ENCODE results near the gene EDARADD. TPM values are rescaled to one million over a fixed set of nuclear protein-coding genes. Genes with fewer than 3 reads are reported as not detected.

EDARADD gene
- total and polyA plus RNA-seq, 12 donors = 0.14 to 2.5 (median 0.84) TPM

GRCh38 chr1:236495467-236496112 lies 101.5 kb downstream of the EDARADD start:
- peak in 4 of 8 donors; percentile 8 to 41 (median 28) for ATAC-seq
- Histone ChIP-seq H3K9me3 (no peaks in the 10 kb centered on the region), H3K36me3 (no peaks in the 10 kb centered on the region), H3K27me3 (no peaks in the 10 kb centered on the region), H3K4me1 (peaks cover 0 to 22% (median 6%) of the 10 kb centered on the region in 9 donors), H3K4me3 (no peak overlapping the region), H3K27ac (peak overlapping the region in 5 of 10 donors; percentile 31 to 56 (median 41))
- DNase-seq = no peak
- no peak for TF ChIP-seq CTCF (IDR thresholded peaks at IDR 0.05)
- WGBS, 2 donors = 66 to 69% methylated on average over 10 to 11 of the region's 11 CpGs
- intact Hi-C loops (cut with DNase I) = no loop called here

DNA sequence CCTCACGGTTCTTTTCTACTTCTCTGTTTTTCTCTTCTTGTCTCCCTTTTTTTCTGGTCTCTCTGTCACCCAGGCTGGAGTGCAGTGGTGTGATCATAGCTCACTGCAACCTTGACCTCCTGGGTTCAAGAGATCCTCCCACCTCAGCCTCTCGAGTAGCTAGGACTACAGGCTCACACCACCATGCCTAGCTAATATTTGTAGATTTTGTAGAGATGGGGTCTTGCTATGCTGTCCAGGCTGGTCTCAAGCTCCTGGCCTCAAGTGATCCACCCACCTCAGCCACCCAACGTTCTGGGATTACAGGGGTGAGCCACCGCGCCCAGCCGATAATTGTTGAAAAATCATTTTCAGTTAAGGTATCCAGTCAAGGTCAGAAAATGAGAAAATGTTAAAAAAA lies 103.8 kb downstream of the EDARADD start:
- Histone ChIP-seq H3K36me3 (no peaks in the 10 kb centered on the region), H3K4me3 (no peak overlapping the region), H3K9me3 (no peaks in the 10 kb centered on the region), H3K4me1 (peaks cover 0 to 20% (median 7%) of the 10 kb centered on the region in 9 donors), H3K27me3 (no peaks in the 10 kb centered on the region), H3K27ac (no peak overlapping the region)
- ATAC-seq = no peak
- no peak for DNase-seq
- WGBS, 2 donors = 78 to 85% methylated on average over 6 of the region's 6 CpGs
- intact Hi-C loops (cut with DNase I) = no loop called here
- TF ChIP-seq CTCF (IDR thresholded peaks at IDR 0.05) = no peak

GRCh38 chr1:236501093-236501492 lies 107.0 kb downstream of the EDARADD start:
- H3K27ac ChIP-seq = no peak overlapping the region
- peaks cover 0 to 13% (median 11%) of the 10 kb centered on the region in 9 donors for H3K4me1 ChIP-seq
- no peak for TF ChIP-seq CTCF (IDR thresholded peaks at IDR 0.05)
- H3K9me3 ChIP-seq = no peaks in the 10 kb centered on the region
- H3K4me3 ChIP-seq = no peak overlapping the region
- no peaks in the 10 kb centered on the region for H3K36me3 ChIP-seq
- H3K27me3 ChIP-seq = no peaks in the 10 kb centered on the region
- intact Hi-C loops (cut with DNase I) = no loop called here
- DNase-seq (no peak), ATAC-seq (no peak)
- 94 to 97% methylated on average over 6 of the region's 6 CpGs for WGBS, 2 donors

DNA sequence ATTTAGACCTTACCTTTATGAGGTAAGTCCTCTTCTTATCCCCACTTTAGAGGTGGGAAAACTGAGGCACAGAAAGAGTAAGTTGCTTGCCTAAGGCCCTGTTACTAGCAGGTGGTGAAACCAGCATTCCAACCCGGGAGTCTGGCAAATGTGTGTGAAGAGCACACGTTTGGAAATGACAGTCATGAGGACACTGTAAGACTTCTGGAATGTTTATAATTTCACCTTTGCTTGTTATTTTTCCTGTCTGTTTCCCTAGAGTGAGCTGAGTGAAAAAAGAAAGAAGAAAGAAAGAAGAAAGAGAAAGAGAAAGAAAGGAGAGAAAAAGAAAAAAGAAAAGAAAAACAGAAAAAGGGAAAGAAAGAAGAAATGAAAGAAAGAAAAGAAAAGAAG lies 108.5 kb downstream of the EDARADD start:
- WGBS, 2 donors = 24 to 27% methylated on average over 2 of the region's 2 CpGs
- intact Hi-C loops (cut with DNase I) = no loop called here
- DNase-seq = no peak
- Histone ChIP-seq H3K9me3 (no peaks in the 10 kb centered on the region), H3K4me1 (peaks cover 0 to 15% (median 11%) of the 10 kb centered on the region in 9 donors), H3K4me3 (peak overlapping the region in 4 of 10 donors; percentile 21 to 39 (median 33)), H3K27ac (peak overlapping the region in 6 of 10 donors; percentile 21 to 71 (median 60)), H3K27me3 (no peaks in the 10 kb centered on the region), H3K36me3 (no peaks in the 10 kb centered on the region)
- TF ChIP-seq CTCF (IDR thresholded peaks at IDR 0.05) = no peak
- ATAC-seq = no peak

Measured in heart right ventricle (tissue), 16 donors.